Ovary (tissue), 9 donors: ENCODE data around the gene DNAH17. TPM values are rescaled to one million over a fixed set of nuclear protein-coding genes. Genes with fewer than 3 reads are reported as not detected.

ENCODE experiments used
- DNase-seq, 5 donors: peaks; one replicate each; pipeline ENCODE4 v3.0.0-alpha.2; 2019 to 2020
- H3K27ac ChIP-seq, 2 donors: fragments of 200-600 bp; one replicate each; pipeline versions ENCODE4 v1.5.1 to v1.8.0; 2019 to 2022
- H3K27me3 ChIP-seq: fragments of 200-600 bp; one replicate; pipeline ENCODE4 v1.8.0; 2022
- H3K36me3 ChIP-seq: fragments of 200-600 bp; sonication (generic); one replicate; pipeline ENCODE4 v1.5.1; 2019
- H3K4me1 ChIP-seq: one replicate; pipeline ENCODE4 v1.8.1; 2013; ENCODE audit warnings: mild to moderate bottlenecking, moderate library complexity; ENCODE audit not compliant: insufficient read depth
- H3K4me3 ChIP-seq: fragments of 200-600 bp; sonication (generic); one replicate; pipeline ENCODE4 v1.5.1; 2017
- H3K9me3 ChIP-seq, 2 donors: fragments of 200-600 bp in 1 of 2; sonication (generic) in 1 of 2; one replicate each; pipeline versions ENCODE4 v1.5.1 to v1.8.1; 2013 to 2019; ENCODE audit warnings: mild to moderate bottlenecking in 1 of 2, moderate library complexity in 1 of 2
- CTCF ChIP-seq, 3 donors: fragments of 450-650 bp in 2 of 3; fragments of 200-600 bp in 1 of 3; IDR thresholded peaks; one replicate each; pipeline versions ENCODE4 v1.5.1 to v1.8.0; 2016 to 2022; ENCODE audit warnings: antibody characterized with exemption in 3 of 3, mild to moderate bottlenecking in 1 of 3
- EP300 ChIP-seq: sonication (generic); formaldehyde crosslinking; IDR thresholded peaks from one replicate; pipeline ENCODE4 v1.6.1; 2017; ENCODE audit warnings: antibody characterized with exemption
- POLR2A ChIP-seq: fragments of 450-650 bp; IDR thresholded peaks from one replicate; pipeline ENCODE4 v1.6.1; 2017; ENCODE audit warnings: antibody characterized with exemption, mild to moderate bottlenecking, moderate library complexity
- WGBS, 3 donors: extraction: QIAGEN DNeasy Blood & Tissue Kit in 1 of 3; methylation state at CpG; one replicate each; pipeline versions ENCODE4 v1.1.5 to v1.1.7; 2013 to 2017; 5-methylcytosine and 5-hydroxymethylcytosine counted together
- intact Hi-C, 4 donors: fragments of 100-400 bp; cut with DNase I; formaldehyde crosslinking; loops; one replicate each; pipeline versions ENCODE4 v1.11.0 to v1.15.1; 2022 to 2023
- polyA plus RNA-seq, 2 donors: library from polyadenylated mRNA; stranded (reverse); fragments of 200-250 nt in 1 of 2; fragments of 350-450 nt in 1 of 2; fragmentation: Illumina TruSeq in 1 of 2; extraction: RNeasy Lipid Tissue Mini Kit (QIAGEN cat#74804) in 1 of 2; gene quantifications; one replicate each; pipeline ENCODE4 v1.2.3, GENCODE V29; 2013 to 2014
- total RNA-seq, 7 donors: library from RNA; depleted of rRNA in 2 of 7; stranded (reverse); fragments of >200 nt in 2 of 7; fragmentation: NEBNext Ultra II Directional in 3 of 7; extraction: Animal tissue kit (Norgen Biotek cat#: 25700) in 3 of 7; gene quantifications; one replicate each; pipeline versions ENCODE4 v1.1.0 to v1.2.4, GENCODE V29; 2016 to 2023
- donor health status: DM: no; HTN: no; CAD: no; lungs with moderate emphysema.
- donor health status: DM: no; HTN: no; CAD: no.
- donor health status: Bipolar disorder and iron deficiency.
- donor health status: DM: yes; HTN: yes; CAD: no.
- donor health status: DM: no; HTN: no; CAD: no.
- donor health status: DM: yes; HTN: yes; CAD: no.

DNAH17 gene
- total and polyA plus RNA-seq, 9 donors, result 0.07 to 0.25 (median 0.12) TPM; not detected in 6

DNA sequence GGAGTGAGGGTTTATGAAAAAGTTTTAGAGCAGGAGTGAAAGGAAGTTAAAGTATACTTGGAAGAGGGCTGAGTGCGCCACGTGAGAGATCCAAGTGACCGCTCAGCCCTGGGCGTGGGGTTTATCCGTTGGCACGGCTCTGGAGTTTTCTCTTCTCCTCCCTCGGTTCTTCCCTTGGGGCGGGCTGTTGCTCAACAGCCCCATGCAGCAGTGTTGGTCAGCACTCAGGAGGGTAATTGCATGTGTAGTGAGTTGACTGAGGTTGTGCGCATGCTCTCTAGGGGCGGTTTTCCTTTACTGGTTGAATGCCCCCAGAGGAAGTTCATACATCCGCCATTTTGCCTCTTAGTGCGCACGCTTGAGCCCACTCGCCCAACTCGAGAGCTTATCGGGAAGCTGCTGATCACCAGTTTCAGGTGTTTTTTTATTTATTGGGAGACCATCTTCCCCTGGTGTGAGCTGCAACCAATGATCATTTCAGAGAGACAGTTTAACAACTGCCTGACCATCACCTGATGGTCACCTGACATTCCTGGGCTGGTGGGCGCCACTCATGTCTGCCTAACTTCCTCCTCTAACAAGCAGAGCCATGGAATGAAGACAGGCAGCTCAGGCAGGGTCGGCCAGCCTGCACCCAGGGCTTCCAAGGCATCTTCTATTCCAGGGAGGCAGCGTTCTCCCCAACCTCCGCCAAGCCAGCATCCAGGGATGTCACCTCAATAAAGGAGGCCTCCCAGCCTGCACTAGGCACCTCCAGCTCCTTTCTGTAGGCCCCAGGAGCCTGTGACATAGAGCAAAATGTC lies 41.3 kb upstream of the DNAH17 start:
- intact Hi-C loops, result no loop called here
- WGBS, 3 donors, result 90% methylated on average over 20 of the region's 20 CpGs
- Histone ChIP-seq H3K36me3 (no peaks in the 10 kb centered on the region), H3K27ac (no peak overlapping the region), H3K4me3 (no peak overlapping the region), H3K27me3 (no peaks in the 10 kb centered on the region), H3K4me1 (no peaks in the 10 kb centered on the region), H3K9me3 (no peaks in the 10 kb centered on the region)
- no peak for TF ChIP-seq POLR2A
- TF ChIP-seq CTCF (IDR thresholded peaks at IDR 0.05), result no peak
- no peak for TF ChIP-seq EP300
- DNase-seq, result no peak

DNA sequence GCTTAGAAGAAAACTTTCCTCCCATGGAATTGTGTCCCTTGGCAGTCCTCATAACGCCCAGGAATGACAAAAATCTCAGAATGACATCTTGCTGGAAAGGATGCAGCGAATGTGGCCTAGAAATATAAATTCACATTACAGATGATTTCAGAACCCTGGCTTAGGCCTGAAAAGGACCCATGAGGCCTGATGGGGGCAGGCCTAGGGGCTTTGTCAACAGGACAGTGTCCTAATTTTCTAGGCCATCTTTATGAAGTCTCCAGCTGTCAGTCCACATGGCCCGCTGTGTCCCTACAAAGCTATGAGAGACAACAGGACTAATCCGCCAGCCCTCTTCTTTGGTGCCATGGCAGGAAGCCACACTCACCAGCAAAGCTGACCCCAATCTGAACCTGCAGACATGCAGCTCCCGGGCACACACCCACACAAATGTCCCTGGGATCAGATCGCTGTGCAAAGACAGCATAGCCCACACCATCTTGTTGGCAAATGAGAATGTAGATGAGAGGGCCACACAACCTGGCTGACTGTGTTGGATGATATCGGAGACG lies 40.4 kb upstream of the DNAH17 start:
- WGBS, 3 donors, result 72 to 85% (median 73%) methylated on average over 8 of the region's 8 CpGs
- DNase-seq, result no peak
- intact Hi-C loops, result no loop called here
- Histone ChIP-seq H3K4me1 (no peaks in the 10 kb centered on the region), H3K27me3 (no peaks in the 10 kb centered on the region), H3K4me3 (no peak overlapping the region), H3K36me3 (no peaks in the 10 kb centered on the region), H3K27ac (no peak overlapping the region), H3K9me3 (no peaks in the 10 kb centered on the region)
- TF ChIP-seq CTCF (IDR thresholded peaks at IDR 0.05) (no peak), EP300 (no peak), POLR2A (no peak)

- H3K27ac ChIP-seq, result no peak overlapping the region
- DNase-seq, result no peak
- intact Hi-C loops, result no loop called here
Observed at GRCh38 chr17:78616946-78617345, 39.8 kb upstream of the DNAH17 start.

DNA sequence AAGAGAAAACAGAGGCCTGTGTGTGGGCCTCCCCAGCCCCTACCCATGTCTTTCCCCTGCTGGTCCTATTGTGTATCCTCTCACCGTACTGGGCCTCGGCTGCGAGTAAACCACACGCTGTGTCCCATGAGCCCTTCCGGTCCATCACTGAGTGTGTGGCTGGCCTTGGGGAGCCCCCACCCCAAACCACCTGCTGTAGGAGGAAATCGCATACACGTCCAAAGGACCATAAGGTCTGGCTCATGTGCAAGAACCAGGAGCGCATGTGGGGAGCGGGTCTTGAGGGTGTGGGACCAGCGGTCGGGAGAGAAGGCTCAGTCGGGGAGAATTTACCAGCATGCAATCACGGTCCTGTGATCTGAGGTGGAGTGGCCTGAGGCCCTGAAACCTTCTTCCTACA lies 38.4 kb upstream of the DNAH17 start:
- no peaks in the 10 kb centered on the region for H3K36me3 ChIP-seq
- TF ChIP-seq EP300 (no peak), CTCF (IDR thresholded peaks at IDR 0.05) (no peak), POLR2A (no peak)
- H3K4me1 ChIP-seq, result no peaks in the 10 kb centered on the region
- 92 to 94% (median 93%) methylated on average over 13 of the region's 13 CpGs for WGBS, 3 donors
- H3K27me3 ChIP-seq, result no peaks in the 10 kb centered on the region
- DNase-seq, result no peak
- H3K27ac ChIP-seq, result no peak overlapping the region
- H3K9me3 ChIP-seq, result no peaks in the 10 kb centered on the region
- H3K4me3 ChIP-seq, result no peak overlapping the region
- intact Hi-C loops, result no loop called here

More at GRCh38 chr17:78616946-78617345, 39.8 kb upstream of the DNAH17 start:
- Histone ChIP-seq H3K36me3 (no peaks in the 10 kb centered on the region), H3K4me3 (no peak overlapping the region), H3K9me3 (no peaks in the 10 kb centered on the region), H3K27me3 (no peaks in the 10 kb centered on the region), H3K4me1 (no peaks in the 10 kb centered on the region)
- WGBS, 3 donors, result 76 to 81% (median 80%) methylated on average over 13 of the region's 13 CpGs
- TF ChIP-seq POLR2A, result no peak
- no peak for TF ChIP-seq EP300
- no peak for TF ChIP-seq CTCF (IDR thresholded peaks at IDR 0.05)
